ENCODE measurements around the gene CXorf66.

- TF ChIP-seq CTCF (IDR thresholded peaks at IDR 0.05) (no peak), POLR2A (IDR thresholded peaks at IDR 0.05) (no peak)
Observed at GRCh38 chrX:139967750-139968149, 2.4 kb upstream of the CXorf66 start.

All from uterus (tissue), 2 donors.